Glomerular endothelial cell (primary cell): ENCODE data around the gene COX5A. TPM values are rescaled to one million over a fixed set of nuclear protein-coding genes. Genes with fewer than 3 reads are reported as not detected.
"Not testable (repeated sequence)": the region's sequence is repeated elsewhere in the genome, so short reads cannot be mapped to it uniquely, and the experiment has no call there.

Experiments
- DNase-seq: peaks from one replicate; pipeline ENCODE4 v3.0.0-alpha.2; 2011; ENCODE audit warnings: low read depth, low spot score; ENCODE audit errors: extremely low read depth
- total RNA-seq: library from RNA; depleted of rRNA; stranded (reverse); fragments of >200 nt; gene quantifications from 2 replicates; pipeline ENCODE4 v1.2.3, GENCODE V29; 2015

The COX5A gene
- total RNA-seq, 1 donor from 2014 or later = 157 TPM

DNA sequence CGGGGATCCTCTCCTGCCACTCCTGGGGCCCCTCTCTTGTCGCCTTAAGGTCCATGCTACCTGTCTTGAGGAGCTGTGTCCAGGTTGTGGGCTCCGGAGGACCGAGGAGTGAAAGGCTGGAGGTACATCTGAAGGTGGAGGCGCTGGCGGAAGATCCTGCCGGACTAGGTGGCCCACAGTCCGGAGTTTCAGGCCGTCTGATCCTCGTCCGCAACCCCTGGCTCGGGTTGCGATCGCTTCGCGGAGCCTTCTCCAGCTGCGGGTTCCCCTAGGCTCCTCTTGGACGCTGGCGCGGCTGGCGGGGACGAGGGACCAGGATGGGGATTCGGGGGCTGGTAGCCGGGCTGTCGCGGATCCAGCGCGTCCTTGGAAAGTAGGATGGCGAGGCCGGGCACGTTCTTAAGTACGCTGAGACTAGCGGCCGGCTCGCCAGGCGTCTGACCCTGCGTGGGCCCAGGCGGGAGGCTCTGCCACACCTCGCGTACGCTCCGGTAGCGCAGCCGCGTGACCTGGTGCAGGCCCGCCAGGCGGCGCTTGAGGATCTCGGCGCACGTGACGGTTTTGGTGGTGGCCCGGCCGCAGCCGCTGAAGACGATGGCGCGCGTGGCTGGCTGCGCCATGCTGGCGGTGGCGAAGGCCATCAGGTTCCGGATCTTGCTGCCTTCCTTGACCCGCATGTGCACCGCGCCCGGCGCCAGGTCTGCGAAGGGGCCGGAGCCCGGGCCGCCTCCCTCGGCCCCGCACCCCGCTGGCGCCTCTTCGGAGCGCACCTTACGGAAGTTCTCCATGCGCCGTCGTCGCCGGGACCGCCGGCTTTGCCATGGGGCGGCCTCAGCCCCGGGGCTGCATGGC lies 18.1 kb upstream of the COX5A start:
- DNase-seq = no peak

DNA sequence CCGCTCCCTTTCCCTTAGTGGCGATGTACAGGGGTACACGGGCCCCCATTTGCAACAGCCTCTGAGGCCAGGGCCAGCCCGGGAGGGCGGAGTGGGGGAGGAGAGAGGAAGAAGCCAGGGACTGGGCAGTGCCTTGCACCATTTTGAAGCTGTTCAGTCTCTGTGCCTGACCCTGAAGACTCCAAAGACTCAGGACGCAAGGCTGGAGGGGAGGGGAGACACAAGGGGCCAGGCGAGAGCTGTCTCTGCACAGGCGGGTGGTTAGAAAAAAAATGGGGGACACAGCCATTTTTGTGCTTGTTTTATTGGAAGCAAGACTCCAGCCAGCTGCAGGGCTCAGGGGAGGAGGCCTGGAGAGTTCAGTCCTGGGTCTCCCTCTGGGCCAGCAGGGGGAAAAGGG lies 17.1 kb upstream of the COX5A start:
- no peak for DNase-seq

- no peak for DNase-seq
Observed at GRCh38 chr15:74954515-74954914, 16.6 kb upstream of the COX5A start.

- DNase-seq = no peak
Observed at GRCh38 chr15:74951006-74951405, 13.1 kb upstream of the COX5A start.

- no peak for DNase-seq
Observed at GRCh38 chr15:74950078-74950908, 12.4 kb upstream of the COX5A start.

DNA sequence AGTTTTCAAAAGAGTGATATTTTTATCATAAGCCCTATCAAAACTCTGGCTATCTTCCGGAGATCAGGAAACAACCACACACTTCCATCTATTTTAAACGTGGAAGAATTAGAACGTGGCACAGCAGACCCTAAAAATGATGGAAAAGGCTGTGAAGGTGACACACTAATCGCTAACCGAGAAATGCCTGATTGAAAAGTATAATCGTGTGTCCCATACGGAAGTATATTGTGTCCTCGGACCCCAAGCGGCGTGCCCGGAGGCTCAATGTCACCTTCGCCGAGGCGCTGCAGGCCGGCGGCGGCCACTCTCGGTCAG lies 642 bp downstream of the COX5A start:
- no peak for DNase-seq

DNA sequence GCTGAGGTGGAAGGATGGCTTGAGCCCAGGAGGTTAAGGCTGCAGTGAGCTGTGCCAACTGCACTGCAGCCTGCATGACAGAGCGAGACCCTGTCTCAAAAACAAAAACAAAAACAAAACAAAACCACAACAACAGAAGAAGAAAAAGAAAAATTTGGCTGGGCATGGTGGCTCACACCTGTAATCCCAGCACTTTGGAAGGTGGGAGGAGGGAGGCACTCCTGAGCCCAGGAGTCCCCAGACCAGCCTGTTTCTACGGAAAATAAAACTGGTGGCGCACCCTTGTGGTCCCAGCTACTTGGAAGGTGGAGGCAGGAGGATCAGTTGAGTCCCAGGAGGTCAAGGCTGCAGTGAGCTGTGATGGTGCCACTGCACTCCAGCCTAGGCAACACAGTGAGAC lies 2.7 kb downstream of the COX5A start:
- DNase-seq = not testable (repeated sequence)

- no peak for DNase-seq
Observed at GRCh38 chr15:74933573-74933972, 4.3 kb downstream of the COX5A start.

- DNase-seq = no peak
Observed at GRCh38 chr15:74928771-74929198, 9.1 kb downstream of the COX5A start.

DNA sequence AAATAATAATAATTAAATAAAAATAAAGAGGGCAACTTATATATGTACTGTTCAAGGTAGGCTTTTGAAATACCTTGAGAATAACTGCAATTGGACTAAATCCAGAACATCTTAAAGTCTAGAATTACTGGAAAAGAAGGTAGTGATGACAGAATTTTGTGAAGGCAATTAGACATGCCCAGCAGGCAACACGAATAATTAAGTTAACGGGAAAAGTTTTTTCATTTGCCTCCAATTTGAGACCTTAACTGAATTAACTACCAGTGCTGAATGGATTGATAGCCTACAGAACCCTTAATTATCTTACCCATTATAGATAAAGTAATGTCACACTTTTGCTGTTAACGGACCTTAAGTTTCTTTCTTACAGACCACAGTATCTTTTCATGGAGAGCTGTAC lies 13.3 kb downstream of the COX5A start:
- DNase-seq = no peak

- DNase-seq = no peak
Observed at GRCh38 chr15:74920456-74920855, 17.4 kb downstream of the COX5A start.

DNA sequence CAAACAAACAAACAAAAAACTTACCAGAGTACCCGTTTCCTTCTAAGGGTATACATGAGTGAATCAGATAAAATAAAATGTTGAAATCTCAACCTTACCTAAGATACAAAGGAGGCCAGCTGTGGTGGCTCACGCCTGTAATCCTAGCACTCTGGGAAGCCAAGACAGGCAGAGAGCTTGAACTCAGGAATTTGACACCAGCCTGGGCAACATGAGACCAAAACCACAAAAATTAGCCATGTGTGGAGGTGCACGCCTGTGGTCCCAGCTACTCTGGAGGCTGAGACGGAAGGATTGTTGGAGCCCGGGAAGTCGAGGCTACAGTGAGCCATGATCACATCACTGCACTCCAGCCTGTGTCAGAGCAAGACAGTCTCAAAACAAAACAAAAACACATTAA lies 20.2 kb downstream of the COX5A start:
- no peak for DNase-seq

GRCh38 chr15:74913799-74914198 lies 24.1 kb downstream of the COX5A start:
- not testable (repeated sequence) for DNase-seq

DNA sequence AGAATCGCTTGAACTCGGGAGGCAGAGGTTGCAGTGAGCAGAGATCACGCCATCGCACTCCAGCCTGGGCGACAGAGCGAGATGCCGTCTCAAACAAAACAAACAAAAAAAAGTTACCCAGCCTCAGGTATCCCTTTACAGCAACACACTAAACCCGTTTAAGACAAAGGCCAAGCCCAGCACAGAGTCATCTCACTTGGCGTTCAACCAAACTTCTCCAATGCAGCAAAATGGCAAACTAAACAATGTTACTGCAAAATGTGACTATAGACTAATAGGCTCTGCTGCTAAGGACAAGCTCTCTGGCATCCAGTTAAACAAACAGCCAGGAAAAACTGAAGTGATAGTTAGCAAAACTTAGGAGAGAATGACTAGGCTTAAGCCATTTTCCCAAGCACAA lies 24.8 kb downstream of the COX5A start:
- no peak for DNase-seq

DNA sequence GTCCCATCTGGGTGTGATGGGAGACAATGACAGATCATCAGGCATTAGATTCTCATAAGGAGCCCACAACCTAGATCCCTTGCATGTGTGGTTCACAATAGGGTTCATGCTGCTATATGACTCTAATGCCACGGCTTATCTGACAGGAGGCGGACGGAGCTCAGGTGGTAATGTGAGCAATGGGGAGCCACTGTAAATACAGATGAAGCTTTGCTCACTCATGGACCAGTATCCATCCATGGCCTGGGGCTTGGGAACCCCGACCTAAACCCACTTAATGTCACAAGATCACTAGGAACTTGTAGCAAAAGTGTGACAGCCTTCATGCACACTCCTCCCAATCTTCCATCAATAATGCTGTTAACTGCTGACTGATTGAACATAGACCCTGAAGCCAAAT lies 29.2 kb downstream of the COX5A start:
- no peak for DNase-seq

DNA sequence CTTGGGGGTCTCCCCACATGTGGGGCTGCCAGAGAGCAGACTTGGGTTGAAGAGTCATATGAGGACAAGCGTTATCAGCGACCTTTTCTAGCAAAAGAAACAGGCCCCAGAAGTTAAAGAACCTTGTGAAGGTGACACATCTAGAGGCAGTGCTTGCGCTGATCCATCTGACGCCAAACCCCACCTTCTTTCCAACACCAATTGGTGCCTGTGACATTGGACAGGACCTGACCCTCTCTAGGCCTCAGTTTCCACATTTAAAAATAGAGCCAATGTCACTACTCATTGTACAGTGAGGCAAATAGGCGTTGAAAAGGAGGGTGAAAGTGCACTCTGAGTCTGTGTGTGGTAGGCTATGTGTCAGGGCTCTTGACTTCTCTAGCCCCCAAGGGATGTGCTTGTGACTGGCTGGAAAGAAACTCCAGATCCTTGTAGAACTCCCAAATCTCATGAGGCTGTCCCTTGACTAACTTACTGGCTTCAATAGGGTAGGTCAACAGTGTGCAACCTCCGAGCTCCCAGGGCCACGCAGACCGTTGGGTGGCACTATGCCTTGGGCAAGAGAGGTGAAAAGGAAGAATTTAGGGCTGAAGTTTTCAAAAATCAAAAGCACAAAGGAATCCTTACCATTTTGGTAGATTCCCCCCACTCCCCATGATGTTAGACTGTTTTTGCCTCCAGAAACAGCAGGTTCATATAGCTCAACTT lies 30.6 kb downstream of the COX5A start:
- DNase-seq = no peak

- DNase-seq = no peak
Observed at GRCh38 chr15:74906450-74907162, 31.3 kb downstream of the COX5A start, which contains the start of gene FAM219B. Gene FAM219B (minus strand): TSS chr15:74906851. CDS start chr15:74906800, 51 bp downstream.

DNA sequence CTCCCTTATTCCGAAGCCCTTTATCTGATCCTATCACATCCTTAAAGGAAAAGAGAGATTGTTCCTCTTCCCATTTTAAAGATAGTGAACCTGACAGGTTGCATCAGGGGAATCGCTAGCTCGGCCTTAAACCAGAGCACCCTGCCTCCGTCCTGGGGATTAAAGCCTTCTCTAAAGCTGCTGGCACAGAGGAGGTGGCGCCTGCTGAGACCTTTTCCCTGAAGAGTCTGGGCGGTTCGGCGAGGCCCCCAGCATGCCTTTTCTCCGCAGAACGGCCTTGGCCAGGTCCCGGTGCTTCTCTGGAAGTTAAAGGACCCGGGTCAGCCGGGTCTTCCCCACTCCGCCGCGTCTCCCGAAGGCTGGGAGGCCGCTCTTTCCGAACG lies 31.8 kb downstream of the COX5A start:
- no peak for DNase-seq

GRCh38 chr15:74904190-74904805 lies 33.6 kb downstream of the COX5A start:
- no peak for DNase-seq

GRCh38 chr15:74903676-74904075 lies 34.2 kb downstream of the COX5A start:
- no peak for DNase-seq
